A549 (cell line): ENCODE measurements around the gene SLC38A4. TPM values are rescaled to one million over a fixed set of nuclear protein-coding genes. Genes with fewer than 3 reads are reported as not detected.
"Not testable (repeated sequence)": the region's sequence is repeated elsewhere in the genome, so short reads cannot be mapped to it uniquely, and the experiment has no call there.

Experiments used
- ATAC-seq, 2 experiments: fragments of 200-7000 bp in 1 of 2; fragments of >200 bp in 1 of 2; cut with Nextera tagmentation in 1 of 2; cut with Tn5 transposase in 1 of 2; 3 replicates each; pipeline versions ENCODE4 v1.8.0 to v1.9.1; 2018 to 2020; ENCODE audit warnings: mild to moderate bottlenecking in 1 of 2, moderate library complexity in 1 of 2
- CTCF ChIA-PET: fragments of 300-600 bp; sonication (Branson Sonifier 250); formaldehyde crosslinking; extraction: SDS; loops from one replicate; lab custom pipeline; 2021; ENCODE audit warnings: antibody characterized with exemption, inconsistent platforms; lab: Yijun Ruan, JAX
- POLR2A ChIA-PET: fragments of 350-600 bp; formaldehyde crosslinking; extraction: SDS; loops from one replicate; lab custom pipeline; 2021; ENCODE audit warnings: antibody characterized with exemption, inconsistent platforms; lab: Yijun Ruan, JAX
- DNase-seq, 2 experiments: peaks; one replicate each; pipeline versions ENCODE4 v3.0.0 to v3.0.0-alpha.2; 2011 to 2016; ENCODE audit warnings: low read depth in 1 of 2, low spot score in 1 of 2
- FAIRE-seq: peaks from 2 replicates; lab custom pipeline; 2011; peaks lifted over from hg19 to GRCh38; lab: Jason Lieb, UNC
- H3K27ac ChIP-seq, 2 experiments: fragments of >200 bp; sonication (Bioruptor Twin); formaldehyde crosslinking; 3 replicates each; pipeline ENCODE4 v1.5.1; 2016 to 2017
- H3K4me1 ChIP-seq: fragments of >200 bp; sonication (Bioruptor Twin); formaldehyde crosslinking; 3 replicates; pipeline ENCODE4 v1.6.1; 2016
- H3K4me2 ChIP-seq: fragments of >200 bp; sonication (Bioruptor Twin); formaldehyde crosslinking; 3 replicates; pipeline ENCODE4 v1.6.1; 2016
- H3K4me3 ChIP-seq: fragments of >200 bp; sonication (Bioruptor Twin); formaldehyde crosslinking; 3 replicates; pipeline ENCODE4 v1.5.1; 2016
- H3K9me3 ChIP-seq: fragments of >200 bp; sonication (Bioruptor Twin); formaldehyde crosslinking; 3 replicates; pipeline ENCODE4 v1.6.1; 2016
- ATOH8 ChIP-seq: fragments of 250-450 bp; sonication (Bioruptor Pico); IDR thresholded peaks from 2 replicates; pipeline ENCODE4 v1.5.0; 2020; ENCODE audit warnings: low read depth, mild to moderate bottlenecking, moderate library complexity
- CBX2 ChIP-seq: fragments of 200-600 bp; sonication (generic); IDR thresholded peaks from 2 replicates; pipeline ENCODE4 v1.6.1; 2016; ENCODE audit warnings: low read depth, mild to moderate bottlenecking, borderline replicate concordance
- CBX8 ChIP-seq: fragments of 200-600 bp; sonication (generic); IDR thresholded peaks from 2 replicates; pipeline ENCODE4 v1.6.1; 2016
- CHD2 ChIP-seq: fragments of 150-350 bp; IDR thresholded peaks from 2 replicates; pipeline ENCODE4 v1.6.1; 2014; ENCODE audit warnings: low read length; ENCODE audit not compliant: partially characterized antibody
- CHD4 ChIP-seq: fragments of 200-600 bp; sonication (generic); IDR thresholded peaks from 2 replicates; pipeline ENCODE4 v1.6.1; 2016; ENCODE audit warnings: antibody characterized with exemption, mild to moderate bottlenecking, borderline replicate concordance
- EHF ChIP-seq: fragments of 250-450 bp; sonication (Bioruptor Pico); IDR thresholded peaks from 2 replicates; pipeline ENCODE4 v1.5.0; 2020; ENCODE audit warnings: mild to moderate bottlenecking
- EHMT2 ChIP-seq: fragments of 200-600 bp; sonication (generic); IDR thresholded peaks from 2 replicates; pipeline ENCODE4 v1.6.1; 2016; ENCODE audit warnings: antibody characterized with exemption, low read depth, mild to moderate bottlenecking, moderate library complexity
- EP300 ChIP-seq, 2 experiments: fragments of >200 bp; sonication (Bioruptor Twin); formaldehyde crosslinking; IDR thresholded peaks; 2 replicates in 1 of 2; 3 replicates in 1 of 2; pipeline ENCODE4 v1.6.1; 2016 to 2017
- FOSL2 ChIP-seq, 2 experiments: fragments of 450-650 bp in 1 of 2; fragments of >200 bp in 1 of 2; sonication (Bioruptor Twin) in 1 of 2; formaldehyde crosslinking; IDR thresholded peaks; 2 replicates each; pipeline versions ENCODE4 v1.5.0 to v1.6.1; 2016 to 2020; ENCODE audit warnings: mild to moderate bottlenecking in 1 of 2, moderate library complexity in 1 of 2
- GATA3 ChIP-seq: IDR thresholded peaks from 2 replicates; pipeline ENCODE4 v1.6.1; 2012; ENCODE audit warnings: borderline replicate concordance
- HOXA7 ChIP-seq: fragments of 250-450 bp; sonication (Bioruptor Pico); IDR thresholded peaks from 2 replicates; pipeline ENCODE4 v1.5.0; 2020; ENCODE audit warnings: mild to moderate bottlenecking, moderate library complexity
- JUN ChIP-seq, 2 experiments: fragments of >200 bp; sonication (Bioruptor Twin); formaldehyde crosslinking; IDR thresholded peaks; 2 replicates in 1 of 2; 3 replicates in 1 of 2; pipeline ENCODE4 v1.6.1; 2016 to 2017
- KDM5A ChIP-seq: fragments of 200-600 bp; sonication (generic); IDR thresholded peaks from 2 replicates; pipeline ENCODE4 v1.6.1; 2016; ENCODE audit warnings: antibody characterized with exemption, mild to moderate bottlenecking
- MAFK ChIP-seq: fragments of 450-650 bp; IDR thresholded peaks from 2 replicates; pipeline ENCODE4 v1.6.1; 2014; ENCODE audit not compliant: partially characterized antibody
- MAZ ChIP-seq: fragments of 150-350 bp; IDR thresholded peaks from 2 replicates; pipeline ENCODE4 v1.6.1; 2014; ENCODE audit warnings: antibody characterized with exemption, low read depth, low read length, borderline replicate concordance
- NFE2L2 ChIP-seq: fragments of 150-350 bp; conservative IDR thresholded peaks from 2 replicates; pipeline ENCODE4 v1.6.1; 2014; ENCODE audit warnings: low read length
- POLR2AphosphoS2 ChIP-seq: conservative IDR thresholded peaks from 2 replicates; pipeline ENCODE4 v1.6.1; 2012; ENCODE audit warnings: low read length, improper control_type of control experiment, inconsistent platforms
- RARB ChIP-seq: fragments of 250-450 bp; sonication (Bioruptor Pico); IDR thresholded peaks from 2 replicates; pipeline ENCODE4 v1.8.0; 2021; ENCODE audit warnings: mild to moderate bottlenecking, moderate library complexity
- RNF2 ChIP-seq: fragments of 200-600 bp; sonication (generic); IDR thresholded peaks from 2 replicates; pipeline ENCODE4 v1.6.1; 2016; ENCODE audit warnings: low read depth, mild to moderate bottlenecking, antibody characterized with exemption, moderate library complexity, borderline replicate concordance
- ZSCAN20 ChIP-seq: fragments of 250-450 bp; sonication (Bioruptor Pico); IDR thresholded peaks from 2 replicates; pipeline ENCODE4 v1.8.0; 2022; ENCODE audit warnings: mild to moderate bottlenecking, moderate library complexity
- whole genome bisulfite sequencing: methylation state at CpG from one replicate; pipeline ENCODE4 v1.1.6; 2017; ENCODE audit errors: missing lambda C conversion rate; 5-methylcytosine and 5-hydroxymethylcytosine counted together
- polyA plus RNA-seq, 4 experiments: library from polyadenylated mRNA; depleted of rRNA in 3 of 4; stranded (reverse); fragments of >200 nt; fragmentation: RNase III in 1 of 4; extraction: RNeasy Plus Mini Kit Qiagen cat#74134 plus additional on column Dnase treatment in 1 of 4; gene quantifications; 2 replicates in 3 of 4; 3 replicates in 1 of 4; pipeline ENCODE4 v1.2.3, GENCODE V29; 2011 to 2017

SLC38A4 gene
- polyA plus RNA-seq, 2 of the 4 experiments (the other 2 are of a cell fraction): 0.09 to 0.30 TPM

- FAIRE-seq: no peak
- no peaks in the 10 kb centered on the region for H3K4me1 ChIP-seq
- TF ChIP-seq EP300 (IDR thresholded peaks at IDR 0.05) (no peak), EHMT2 (no peak), CBX8 (no peak), POLR2AphosphoS2 (no peak), JUN (IDR thresholded peaks at IDR 0.05) (no peak), RNF2 (no peak), CHD4 (no peak), MAZ (no peak), NFE2L2 (no peak), ATOH8 (CRISPR knock-in tag) (no peak), ZSCAN20 (CRISPR knock-in tag) (no peak), CBX2 (no peak), RARB (no peak), EHF (CRISPR knock-in tag) (no peak), CHD2 (no peak)
These were observed 30.0 kb upstream of the SLC38A4 start for GRCh38 chr12:46855760-46856159.

GRCh38 chr12:46854188-46854587 lies 28.4 kb upstream of the SLC38A4 start:
- H3K4me3 ChIP-seq; CTCF ChIA-PET; POLR2A ChIA-PET; FAIRE-seq; H3K9me3 ChIP-seq; H3K27ac ChIP-seq; H3K4me1 ChIP-seq; ATAC-seq; DNase-seq; H3K4me2 ChIP-seq; TF ChIP-seq FOSL2 (IDR thresholded peaks at IDR 0.05): not testable (repeated sequence)
- TF ChIP-seq MAFK: peak; percentile 92
- TF ChIP-seq NFE2L2: peak; percentile 50; the same call in 1 of the 2 replicates
- peak; percentile 6; the same call in 1 of the 2 replicates for TF ChIP-seq FOSL2 (CRISPR knock-in tag; IDR thresholded peaks at IDR 0.05)

More at GRCh38 chr12:46855760-46856159, 30.0 kb upstream of the SLC38A4 start:
- no peak overlapping the region for H3K4me2 ChIP-seq
- ChIA-PET CTCF (no interaction called here), POLR2A (no interaction called here)
- WGBS: 26% methylated on average over 2 of the region's 2 CpGs
- DNase-seq (no peak), ATAC-seq (no peak)
- no peak overlapping the region for H3K4me3 ChIP-seq
- no peak overlapping the region for H3K27ac ChIP-seq
- peaks cover 13% of the 10 kb centered on the region; the same call in 2 of the 3 replicates for H3K9me3 ChIP-seq

GRCh38 chr12:46848792-46849191 lies 23.0 kb upstream of the SLC38A4 start:
- H3K4me1 ChIP-seq, H3K27ac ChIP-seq, H3K4me3 ChIP-seq, FAIRE-seq, DNase-seq, ATAC-seq, POLR2A ChIA-PET, H3K4me2 ChIP-seq, CTCF ChIA-PET, H3K9me3 ChIP-seq: not testable (repeated sequence)
- WGBS: 22% methylated on average over 8 of the region's 8 CpGs

DNA sequence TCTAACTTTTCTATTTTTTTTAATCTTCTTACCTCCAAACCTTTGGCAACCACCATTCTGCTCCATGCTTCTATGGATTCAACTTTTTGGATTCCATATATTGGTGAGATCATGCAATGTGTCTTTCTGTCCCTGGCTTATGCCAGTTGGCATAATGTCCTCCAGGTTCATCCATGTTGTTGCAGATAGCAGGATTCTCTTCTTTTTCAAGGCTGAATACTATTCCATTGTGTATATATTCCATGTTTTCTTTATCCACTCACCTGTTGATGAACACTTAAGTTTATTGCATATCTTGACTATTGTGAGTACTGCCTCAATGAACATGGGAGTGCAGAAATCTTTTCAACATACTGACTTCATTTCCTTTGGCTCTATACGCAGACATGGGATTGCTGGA lies 21.2 kb upstream of the SLC38A4 start:
- CTCF ChIA-PET: no interaction called here
- ATAC-seq (no peak), DNase-seq (no peak), FAIRE-seq (peak; percentile 28)
- Histone ChIP-seq H3K4me1 (no peaks in the 10 kb centered on the region), H3K27ac (no peak overlapping the region), H3K4me2 (no peak overlapping the region), H3K9me3 (peaks cover 3% of the 10 kb centered on the region; the same call in 1 of the 3 replicates)
- POLR2A ChIA-PET: no interaction called here
- no peak for TF ChIP-seq EHMT2
- no peak for TF ChIP-seq MAZ
- TF ChIP-seq GATA3: no peak
- TF ChIP-seq HOXA7 (CRISPR knock-in tag): no peak
- TF ChIP-seq KDM5A: no peak
- TF ChIP-seq, all 56 proteins: peak for 0
- H3K4me3 ChIP-seq: no peak overlapping the region
- 77% methylated on average over 1 of the region's 1 CpG for WGBS
